CD4-positive, alpha-beta T cell treated with Interleukin-1 beta for 1 hour (primary cell): ENCODE data around the gene ZC2HC1C.

ENCODE experiments used
- DNase-seq, 2 donors: peaks; one replicate each; pipeline ENCODE4 v3.0.0-alpha.2; 2020 to 2022

ZC2HC1C gene

GRCh38 chr14:75096959-75097358 lies 27.5 kb downstream of the ZC2HC1C start:
- no peak for DNase-seq

GRCh38 chr14:75098212-75098611 lies 28.8 kb downstream of the ZC2HC1C start:
- DNase-seq: no peak

GRCh38 chr14:75098682-75099081 lies 29.2 kb downstream of the ZC2HC1C start:
- DNase-seq: no peak

GRCh38 chr14:75101491-75101890 lies 32.0 kb downstream of the ZC2HC1C start:
- no peak for DNase-seq

GRCh38 chr14:75107186-75107585 lies 37.7 kb downstream of the ZC2HC1C start:
- DNase-seq: no peak

- DNase-seq: no peak
These were observed 40.4 kb downstream of the ZC2HC1C start for GRCh38 chr14:75109877-75110276.

GRCh38 chr14:75113932-75114539 lies 44.6 kb downstream of the ZC2HC1C start:
- no peak for DNase-seq

GRCh38 chr14:75119056-75119455 lies 49.6 kb downstream of the ZC2HC1C start:
- DNase-seq: no peak

GRCh38 chr14:75120541-75121291 lies 51.3 kb downstream of the ZC2HC1C start:
- DNase-seq: no peak

GRCh38 chr14:75121552-75121951 lies 52.1 kb downstream of the ZC2HC1C start:
- DNase-seq: no peak

- peak; percentile 30 to 33 for DNase-seq
These were observed 54.5 kb downstream of the ZC2HC1C start for GRCh38 chr14:75123991-75124390.

GRCh38 chr14:75125617-75126016 lies 56.2 kb downstream of the ZC2HC1C start:
- DNase-seq: no peak

GRCh38 chr14:75126121-75126544 lies 56.7 kb downstream of the ZC2HC1C start:
- peak; percentile 42 to 69 for DNase-seq

GRCh38 chr14:75126679-75127473 lies 57.4 kb downstream of the ZC2HC1C start, which contains the start of gene NEK9:
Gene NEK9 (minus strand): TSS chr14:75127048. CDS start chr14:75126921, 127 bp downstream.
- peak; percentile 89 to 90 for DNase-seq

- DNase-seq: peak in 1 of 2 donors; percentile 29
These were observed 58.0 kb downstream of the ZC2HC1C start for GRCh38 chr14:75127474-75127820.

- no peak for DNase-seq
These were observed 58.6 kb downstream of the ZC2HC1C start for GRCh38 chr14:75127903-75128595.

GRCh38 chr14:75128596-75128990 lies 59.2 kb downstream of the ZC2HC1C start:
- DNase-seq: no peak
